RWPE1 (cell line): ENCODE results near the gene SYNGR2.
"Not testable (repeated sequence)": the region's sequence is repeated elsewhere in the genome, so short reads cannot be mapped to it uniquely, and the experiment has no call there.

ENCODE experiments used
- CTCF ChIA-PET: fragments of 350-600 bp; sonication (Branson Sonifier 250); formaldehyde crosslinking; extraction: SDS; loops from one replicate; lab custom pipeline; 2021; lab: Yijun Ruan, JAX
- POLR2A ChIA-PET: fragments of 400-600 bp; formaldehyde crosslinking; extraction: SDS; loops from one replicate; lab custom pipeline; 2020; ENCODE audit warnings: antibody characterized with exemption; ENCODE audit not compliant: low non-redundant PET; lab: Yijun Ruan, JAX
- DNase-seq: peaks from one replicate; pipeline ENCODE4 v3.0.0; 2012; ENCODE audit warnings: low spot score
- H3K27ac ChIP-seq: fragments of 450-650 bp; 2 replicates; pipeline ENCODE4 v1.5.1; 2017
- CTCF ChIP-seq: fragments of 450-650 bp; conservative IDR thresholded peaks from 2 replicates; pipeline ENCODE4 v1.5.1; 2017; ENCODE audit warnings: low read depth, mild to moderate bottlenecking

SYNGR2 gene

GRCh38 chr17:78166416-78166815 is 2.0 kb upstream of the SYNGR2 start:
- H3K27ac ChIP-seq, result no peak overlapping the region
- CTCF ChIA-PET, result no interaction called here
- POLR2A ChIA-PET, result no interaction called here
- no peak for DNase-seq
- no peak for TF ChIP-seq CTCF

- peak overlapping the region; percentile 67 for H3K27ac ChIP-seq
- DNase-seq, result peak; percentile 72
- POLR2A ChIA-PET, result interaction anchor here (0.6 to 1.6 kb wide), 3 partner anchors 41 to 647 kb away, joined by 3 to 6 read pairs (median 4); no protein-coding TSS in a partner anchor
- no peak for TF ChIP-seq CTCF
- CTCF ChIA-PET, result interaction anchor here (1.4 kb wide), 2 partner anchors 57 to 253 kb away, joined by 3 to 7 read pairs; no protein-coding TSS in a partner anchor
Measured at GRCh38 chr17:78168903-78169793, 767 bp downstream of the SYNGR2 start.

- peak overlapping the region; percentile 67 for H3K27ac ChIP-seq
- ChIA-PET POLR2A (interaction anchor here (0.7 kb wide), 1 partner anchor 29 kb away, joined by 16 read pairs; no protein-coding TSS in a partner anchor), CTCF (no interaction called here)
- no peak for TF ChIP-seq CTCF
- no peak for DNase-seq
Measured at GRCh38 chr17:78170692-78171590, 2.6 kb downstream of the SYNGR2 start.

GRCh38 chr17:78171591-78172248 is 3.3 kb downstream of the SYNGR2 start:
- ChIA-PET CTCF (interaction anchor here (0.7 kb wide), 1 partner anchor 129 kb away, joined by 3 read pairs; no protein-coding TSS in a partner anchor), POLR2A (interaction anchor here (0.7 kb wide), 1 partner anchor 30 kb away, joined by 16 read pairs; no protein-coding TSS in a partner anchor)
- not testable (repeated sequence) for DNase-seq
- peak overlapping the region; percentile 67 for H3K27ac ChIP-seq

GRCh38 chr17:78172249-78173051 is 4.1 kb downstream of the SYNGR2 start:
- no peak for TF ChIP-seq CTCF
- ChIA-PET CTCF (interaction anchor here (0.6 to 0.8 kb wide), 4 partner anchors 13 to 1787 kb away, joined by 3 to 4 read pairs (median 3); no protein-coding TSS in a partner anchor), POLR2A (no interaction called here)
- DNase-seq, result no peak
- H3K27ac ChIP-seq, result peak overlapping the region; percentile 67
